HG03354 (cell line): ENCODE results near the gene GALC.
"Not testable (repeated sequence)": the region's sequence is repeated elsewhere in the genome, so short reads cannot be mapped to it uniquely, and the experiment has no call there.

ENCODE experiments used
- ATAC-seq: cut with Tn5 transposase; IDR thresholded peaks from one replicate; pipeline ENCODE4 v1.9.1; 2021; ENCODE audit warnings: mild to moderate bottlenecking; ENCODE audit not compliant: unreplicated experiment, poor library complexity, severe bottlenecking

GALC gene

DNA sequence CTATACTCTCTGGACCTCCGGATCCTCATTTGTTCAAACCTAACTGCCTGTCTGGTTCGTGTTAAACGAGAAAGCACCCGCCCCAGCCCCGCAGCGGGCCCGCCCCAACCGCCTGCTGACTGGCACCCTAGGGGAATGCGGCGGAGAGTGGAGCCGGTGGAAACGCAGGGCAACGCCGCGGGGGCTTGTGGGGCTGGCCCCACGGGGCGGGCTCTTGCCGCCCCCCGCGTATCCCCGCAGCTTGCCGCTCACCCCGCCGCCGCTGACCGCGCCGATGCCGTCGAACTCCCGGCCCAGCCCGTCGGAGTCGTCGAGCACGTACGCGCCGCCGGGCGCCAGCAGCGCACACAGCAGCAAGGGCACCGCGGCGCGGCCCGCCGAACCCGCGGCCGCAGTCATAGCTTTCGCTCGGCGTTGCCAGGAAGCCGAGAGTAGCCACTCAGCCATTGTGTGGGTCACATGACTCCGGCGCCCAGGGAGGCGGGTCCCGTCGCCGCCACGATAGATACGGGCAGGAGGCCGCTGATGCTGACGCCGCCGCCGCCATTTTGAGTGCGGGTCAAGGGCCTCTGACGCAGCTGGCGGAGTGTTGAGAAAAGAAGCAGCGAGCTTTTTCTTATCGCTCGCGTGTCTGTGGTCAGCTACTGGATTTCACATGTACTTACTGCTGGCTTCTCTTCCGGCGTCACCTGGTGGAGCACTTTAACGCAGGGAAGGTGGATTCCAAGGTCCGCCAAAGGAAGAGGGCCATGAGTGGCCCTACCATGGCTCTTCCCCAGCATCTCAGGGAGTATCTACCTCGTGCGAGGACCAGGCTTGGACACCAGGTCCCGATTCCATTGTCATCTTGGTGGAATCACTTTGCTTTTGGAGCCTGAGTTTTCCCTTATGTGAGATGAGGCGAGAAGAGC, at the start of gene GALC:
GALC (minus strand) TSS at position 465 of the 911 bp plus-strand sequence; CDS start at position 447, 18 bp downstream.
- peak; percentile 92 for ATAC-seq

DNA sequence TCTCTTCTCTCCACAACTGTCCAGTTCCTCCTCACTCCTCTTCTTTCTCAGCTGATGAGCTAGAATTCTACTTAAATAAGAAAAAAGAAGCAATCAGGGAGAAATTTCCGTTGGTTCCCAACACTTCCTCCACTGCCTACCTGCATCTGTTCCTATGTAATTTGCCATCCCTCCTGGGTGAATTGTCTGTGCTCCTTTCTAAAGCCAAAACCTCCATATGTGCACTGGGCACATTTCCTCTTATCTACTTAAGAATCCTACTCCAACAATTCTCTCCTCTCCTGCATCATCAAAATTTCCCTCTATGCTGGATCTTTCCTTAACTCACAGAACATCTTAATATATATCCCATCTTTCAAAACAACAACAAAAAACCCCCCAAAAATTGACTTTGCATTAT, 47.2 kb upstream of the GALC start:
- ATAC-seq, result no peak

DNA sequence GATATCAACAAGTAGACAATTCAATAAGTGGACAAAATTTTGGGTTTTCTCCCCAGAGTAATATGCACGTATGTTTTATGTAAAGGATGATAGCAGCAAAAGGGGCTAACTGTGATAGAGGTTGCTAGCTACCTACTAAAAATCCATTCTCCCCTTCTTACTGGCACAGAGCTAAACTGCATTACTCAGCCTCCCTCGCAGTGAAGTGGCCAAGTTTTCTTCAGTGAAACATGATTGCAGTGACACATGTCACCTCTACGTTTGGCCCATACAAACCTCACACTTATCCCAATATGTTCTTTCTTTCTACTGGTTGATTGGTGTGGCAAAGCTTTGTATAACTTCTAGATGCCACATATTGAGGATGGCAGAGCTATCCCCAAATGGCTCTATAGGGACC, 46.2 kb upstream of the GALC start:
- no peak for ATAC-seq

DNA sequence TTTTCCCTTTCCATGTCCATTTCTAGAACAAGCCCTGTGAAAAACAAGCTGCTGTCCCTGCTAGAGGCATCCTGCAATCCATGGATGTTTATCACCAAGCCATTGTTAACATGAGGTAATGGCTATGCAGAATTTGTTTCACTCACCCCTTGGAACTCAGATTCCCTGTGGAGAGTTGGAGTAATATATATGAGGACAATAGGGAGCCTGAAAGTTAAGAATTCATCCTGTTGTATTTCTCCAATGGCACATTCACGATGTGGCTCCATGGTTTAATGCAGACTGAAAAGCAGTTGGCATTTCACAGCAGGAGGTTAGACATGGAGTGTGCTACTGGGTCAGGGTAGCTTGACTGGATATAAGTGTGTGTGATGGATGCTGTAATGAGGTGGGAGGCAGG, 44.3 kb upstream of the GALC start:
- no peak for ATAC-seq

DNA sequence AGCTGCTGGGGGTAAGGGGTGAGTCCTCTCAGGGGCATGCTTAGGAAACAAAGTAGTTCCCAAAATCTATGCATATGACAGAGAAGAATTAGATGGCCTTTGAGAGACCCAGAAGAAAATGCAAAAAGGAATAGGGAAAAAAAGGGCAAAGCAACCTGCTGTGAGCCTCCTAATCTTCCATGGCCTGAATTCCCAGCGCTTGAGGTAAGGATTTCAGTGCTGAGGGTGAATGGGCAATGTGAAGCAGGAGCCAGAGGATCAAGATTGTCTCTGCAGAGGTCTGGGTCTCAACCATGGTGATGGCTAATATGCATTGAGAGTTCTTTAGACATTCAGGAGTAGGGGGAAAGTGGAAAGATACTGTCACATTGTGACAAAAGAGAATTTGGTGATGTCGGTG, 43.4 kb upstream of the GALC start:
- ATAC-seq, result no peak

DNA sequence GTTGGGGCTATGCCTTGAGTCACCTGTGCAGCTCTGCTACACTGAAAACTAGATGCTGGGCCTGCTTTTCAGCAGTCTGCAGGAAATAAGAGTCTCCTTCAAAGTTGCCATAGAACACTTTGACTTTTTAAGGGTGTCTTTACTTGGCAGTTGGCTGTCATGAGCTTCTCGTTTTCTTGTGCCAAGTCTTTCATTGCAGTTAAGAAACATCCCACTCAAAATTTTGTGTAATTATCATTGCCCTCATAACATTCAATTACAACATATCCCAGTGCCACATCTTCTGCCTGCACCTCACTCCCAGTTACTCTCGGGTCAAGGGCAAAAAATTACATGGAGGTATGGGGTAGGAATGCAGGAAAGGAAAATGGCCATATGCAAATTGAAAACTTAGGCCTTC, 41.1 kb upstream of the GALC start:
- no peak for ATAC-seq

DNA sequence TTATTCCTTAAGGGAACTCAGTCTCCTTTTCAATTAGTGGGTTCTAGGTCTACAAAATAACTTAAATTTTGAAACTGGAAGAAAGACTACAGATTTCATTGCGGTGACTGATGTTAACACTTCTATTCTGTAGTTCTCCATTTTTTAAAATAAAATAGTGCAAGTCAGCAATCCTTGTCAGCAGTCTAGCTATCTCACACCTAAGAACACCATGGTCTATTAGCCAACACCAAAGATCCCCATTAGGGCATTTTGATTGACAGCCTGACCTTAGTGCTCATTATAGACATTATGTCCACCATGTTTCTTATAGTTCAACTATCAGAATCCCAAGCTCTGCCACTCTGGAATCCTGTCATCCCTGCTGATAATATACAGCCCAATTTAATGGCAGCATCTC, 39.4 kb upstream of the GALC start:
- no peak for ATAC-seq

DNA sequence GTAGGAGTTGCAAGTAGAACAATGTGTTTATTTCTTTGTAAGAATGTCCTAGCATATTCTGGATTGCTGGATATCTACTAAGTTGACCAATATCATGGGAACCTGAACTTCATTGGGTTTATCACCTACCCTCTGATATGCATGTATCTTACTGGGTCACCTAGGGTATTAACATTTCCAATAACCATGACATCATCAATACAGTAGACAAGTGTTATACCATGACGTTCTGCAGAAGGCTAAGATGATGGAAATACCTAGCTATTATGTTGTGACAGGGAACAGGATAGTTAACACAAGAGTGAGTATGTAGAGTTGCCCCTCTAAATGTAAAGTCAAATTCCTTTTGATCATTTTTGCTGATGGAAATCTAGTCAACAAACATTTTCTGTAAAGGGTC, 37.9 kb upstream of the GALC start:
- no peak for ATAC-seq

DNA sequence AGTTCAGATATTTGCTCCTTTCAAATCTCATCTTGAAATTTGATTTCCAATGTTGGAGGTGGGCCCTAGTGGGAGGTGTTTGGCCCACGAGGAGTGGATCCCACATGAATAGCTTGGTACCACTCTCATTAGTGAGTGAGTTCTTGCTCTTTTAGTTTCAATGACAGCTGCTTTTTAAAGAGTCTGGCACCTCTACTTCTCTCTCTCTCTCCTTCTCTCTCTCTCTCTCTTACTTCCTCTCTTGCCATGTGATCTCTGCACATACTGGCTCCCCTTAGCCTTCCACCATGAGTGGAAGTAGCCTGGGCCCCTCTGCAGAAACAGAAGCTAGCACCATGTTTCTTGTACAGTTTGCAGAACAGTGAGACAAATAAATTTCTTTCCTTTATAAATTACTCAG, 37.1 kb upstream of the GALC start:
- no peak for ATAC-seq

DNA sequence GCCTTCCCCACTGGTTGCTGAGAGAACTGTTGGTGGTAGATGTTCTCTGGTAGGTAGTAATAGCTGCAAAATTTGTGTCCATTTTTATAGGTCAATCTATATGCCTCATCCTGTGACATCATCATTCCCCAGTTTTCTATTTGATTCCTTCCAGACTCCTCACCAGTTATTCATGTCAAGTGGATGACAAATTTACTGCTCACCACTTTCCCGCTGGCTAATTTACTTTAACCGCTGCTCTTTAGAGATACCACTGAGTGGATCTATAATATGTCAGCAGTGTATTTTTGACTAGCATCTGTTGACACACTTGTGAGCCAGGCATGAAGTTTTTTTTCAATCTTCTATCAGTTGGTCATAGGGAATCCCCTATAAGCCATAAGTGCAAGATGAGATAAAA, 36.5 kb upstream of the GALC start:
- ATAC-seq, result no peak

DNA sequence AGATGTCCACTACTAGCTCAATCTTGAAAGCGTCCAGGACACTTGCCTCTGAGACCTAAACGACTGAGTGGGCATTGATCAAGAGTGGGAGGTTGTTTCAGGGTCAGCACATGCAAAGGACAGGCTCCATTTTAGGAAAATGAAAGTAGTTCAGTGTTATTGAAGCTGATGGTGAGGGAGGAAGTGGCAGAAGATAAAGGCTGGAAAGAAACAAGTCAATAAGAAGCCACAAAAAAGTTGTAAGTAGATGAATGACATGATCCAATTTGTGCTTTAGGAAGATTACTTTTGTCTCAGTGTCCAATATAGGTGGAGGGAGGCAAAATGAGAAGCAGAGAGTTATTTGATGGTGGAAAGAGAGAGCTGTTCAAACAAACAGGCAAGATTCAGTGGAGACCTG, 33.9 kb upstream of the GALC start:
- peak; percentile 49 for ATAC-seq

DNA sequence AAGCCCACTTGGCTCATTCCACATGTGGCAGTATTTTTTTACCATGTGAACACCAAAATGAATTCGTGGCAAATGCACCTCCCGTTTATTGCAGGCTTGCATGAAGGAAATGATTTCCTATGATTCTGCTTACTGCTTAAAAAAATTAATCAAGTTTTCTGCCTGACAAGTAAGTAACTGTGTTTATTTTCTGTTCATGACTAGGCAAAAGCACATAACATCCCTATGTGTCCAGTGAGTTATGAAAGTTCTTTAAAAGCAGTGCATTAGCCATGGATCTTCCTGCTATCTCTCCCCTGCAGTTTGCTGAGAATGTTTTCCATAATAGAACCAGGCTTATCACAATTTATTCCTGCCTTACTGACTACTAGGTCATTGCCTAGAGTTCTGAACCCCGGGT, 32.3 kb upstream of the GALC start:
- no peak for ATAC-seq

DNA sequence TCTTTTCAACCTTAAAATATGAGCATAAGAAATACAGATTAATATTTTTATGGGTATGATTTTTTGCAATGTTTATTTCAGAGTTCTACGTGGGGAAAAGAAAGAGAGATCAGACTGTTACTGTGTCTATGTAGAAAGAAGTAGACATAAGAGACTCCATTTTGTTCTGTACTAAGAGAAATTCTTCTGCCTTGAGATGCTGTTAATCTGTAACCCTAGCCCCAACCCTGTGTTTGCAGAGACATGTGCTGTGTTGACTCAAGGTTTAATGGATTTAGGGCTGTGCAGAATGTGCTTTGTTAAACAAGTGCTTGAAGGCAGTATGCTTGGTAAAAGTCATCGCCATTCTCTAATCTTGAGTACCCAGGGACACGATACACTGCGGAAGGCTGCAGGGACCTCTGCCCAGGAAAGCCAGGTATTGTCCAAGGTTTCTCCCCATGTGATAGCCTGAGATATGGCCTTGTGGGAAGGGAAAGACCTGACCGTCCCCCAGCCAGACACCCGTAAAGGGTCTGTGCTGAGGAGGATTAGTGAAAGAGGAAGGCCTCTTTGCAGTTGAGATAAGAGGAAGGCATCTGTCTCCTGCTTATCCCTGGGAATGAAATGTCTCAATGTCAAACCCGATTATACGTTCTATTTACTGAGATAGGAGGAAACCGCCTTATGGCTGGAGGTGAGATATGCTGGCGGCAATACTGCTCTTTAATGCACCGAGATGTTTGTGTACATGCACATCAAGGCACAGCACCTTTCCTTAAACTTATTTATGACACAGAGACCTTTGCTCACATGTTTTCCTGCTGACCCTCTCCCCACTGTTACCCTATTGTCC, 31.5 kb upstream of the GALC start:
- not testable (repeated sequence) for ATAC-seq

DNA sequence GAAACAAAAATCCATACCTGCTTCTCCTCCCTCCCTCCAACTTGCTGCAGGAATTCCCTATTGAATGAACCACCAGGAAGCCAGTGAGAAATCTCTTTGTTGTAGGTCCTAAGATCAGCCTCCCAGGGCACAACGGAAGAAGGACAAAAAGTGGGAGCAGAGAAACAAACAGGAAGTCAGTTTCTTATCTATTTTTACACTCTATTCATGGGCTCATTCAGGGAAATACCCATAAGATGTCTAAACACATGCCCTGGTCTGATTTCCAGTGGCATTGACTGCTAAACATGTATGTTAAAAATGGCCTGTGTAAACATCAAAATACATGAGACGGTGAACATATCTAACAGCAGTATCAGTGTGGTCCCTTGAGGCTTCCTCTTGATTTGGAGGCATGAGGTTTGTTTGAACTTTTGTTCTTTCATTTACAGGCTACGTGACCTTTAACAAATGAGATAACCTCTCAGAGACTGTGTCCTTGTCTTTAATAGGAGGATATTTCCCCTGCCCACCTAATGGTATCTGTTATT, 30.7 kb upstream of the GALC start:
- no peak for ATAC-seq

DNA sequence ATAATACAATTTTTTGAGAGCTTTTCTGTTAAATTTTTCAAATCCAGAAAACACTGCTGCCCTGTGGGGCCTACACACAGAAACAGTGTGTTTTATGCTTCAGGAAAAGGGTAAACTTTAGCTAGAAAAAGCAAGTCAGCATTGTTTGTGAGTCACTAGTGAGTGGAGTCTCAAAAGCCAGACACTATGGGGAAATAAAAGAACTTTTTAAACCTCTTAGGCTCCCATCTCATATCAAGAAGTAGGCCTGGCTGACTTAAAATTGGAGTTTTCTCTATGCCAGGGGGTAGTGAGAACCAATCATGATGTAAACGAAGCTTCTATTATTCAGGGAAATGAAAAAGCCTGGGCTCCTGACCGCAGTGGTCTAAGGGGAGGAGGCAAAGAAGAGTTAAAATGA, 24.6 kb upstream of the GALC start:
- no peak for ATAC-seq

DNA sequence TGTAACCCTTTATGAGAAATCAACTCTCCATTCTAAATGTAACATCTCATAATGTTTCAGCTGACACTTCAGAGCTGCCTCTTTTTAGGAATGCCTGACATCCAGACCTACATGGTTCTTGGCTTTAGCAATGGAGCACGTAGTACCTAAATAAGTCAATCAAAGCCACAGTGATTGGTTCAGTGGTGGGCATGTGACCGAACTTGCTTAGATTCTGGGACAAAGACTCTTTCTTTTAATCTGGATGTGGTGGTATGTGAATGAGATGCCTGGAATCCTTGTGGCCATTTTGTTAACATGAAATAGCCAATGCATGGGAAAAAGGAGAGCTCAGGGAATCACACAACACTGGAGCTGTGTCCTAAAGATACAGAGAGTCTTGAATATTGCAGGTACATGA, 23.8 kb upstream of the GALC start:
- no peak for ATAC-seq

DNA sequence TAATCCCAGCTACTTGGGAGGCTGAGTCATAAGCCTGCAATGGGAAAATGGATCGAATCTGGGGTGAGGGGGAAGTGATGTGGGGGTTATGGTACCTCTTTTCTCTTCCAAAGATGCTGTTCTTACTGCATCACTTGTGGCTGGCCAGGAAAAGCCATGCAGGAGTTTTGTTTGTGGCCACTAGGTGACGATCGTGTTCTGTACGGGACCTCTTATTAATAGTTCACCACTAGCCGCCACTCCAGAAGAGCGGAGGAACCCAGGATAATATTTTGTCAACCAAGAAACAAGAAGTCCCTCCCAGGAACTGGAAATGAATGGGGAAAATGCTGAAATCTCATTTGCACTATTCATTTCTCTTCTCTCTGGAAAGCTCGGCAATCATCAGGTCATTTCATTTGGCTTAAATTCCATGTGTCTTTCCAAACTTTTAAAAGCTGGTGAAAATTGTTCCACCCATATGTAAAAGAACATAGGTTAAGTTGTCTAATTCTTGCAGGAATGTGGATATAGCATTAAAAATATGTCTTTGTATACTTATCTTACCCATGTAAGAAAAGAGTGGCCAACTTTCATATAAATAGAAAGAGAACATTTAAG, 20.9 kb upstream of the GALC start:
- ATAC-seq, result peak; percentile 99

DNA sequence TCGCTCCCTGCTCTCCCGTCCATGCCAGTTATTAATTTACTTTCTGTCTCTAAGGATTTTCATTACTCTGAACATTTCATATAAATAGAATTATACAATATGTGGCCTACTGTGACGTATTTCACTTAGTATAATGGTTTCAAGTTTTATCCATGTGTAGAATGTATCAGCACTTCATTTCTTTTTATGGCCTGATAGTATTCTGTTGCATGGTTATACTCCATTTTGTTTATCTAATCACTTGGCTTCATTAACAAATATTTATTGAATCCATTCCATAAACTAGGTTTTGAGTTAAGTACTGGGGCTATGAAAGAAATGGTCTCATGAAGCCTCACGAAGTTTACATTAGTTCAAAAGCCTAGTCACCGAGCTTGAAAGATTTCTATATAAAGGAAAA, 19.5 kb upstream of the GALC start:
- ATAC-seq, result no peak

DNA sequence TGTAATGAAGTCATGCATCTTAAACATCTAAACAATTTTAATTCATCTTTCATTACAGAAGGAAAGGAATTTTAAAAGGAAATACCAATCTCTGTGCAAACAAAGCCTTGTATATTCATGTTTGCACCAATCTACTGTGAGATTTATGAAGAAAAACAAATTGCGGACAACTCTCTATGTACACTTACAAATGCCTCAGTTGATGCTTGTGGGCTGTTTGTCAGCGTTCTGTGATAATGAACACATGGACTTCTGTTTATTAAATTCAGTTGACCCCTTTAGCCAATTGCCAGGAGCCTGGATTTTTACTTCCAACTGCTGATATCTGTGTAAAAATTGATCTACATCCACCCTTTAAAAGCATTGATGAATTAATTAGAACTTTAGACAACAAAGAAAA, 17.3 kb upstream of the GALC start:
- no peak for ATAC-seq

DNA sequence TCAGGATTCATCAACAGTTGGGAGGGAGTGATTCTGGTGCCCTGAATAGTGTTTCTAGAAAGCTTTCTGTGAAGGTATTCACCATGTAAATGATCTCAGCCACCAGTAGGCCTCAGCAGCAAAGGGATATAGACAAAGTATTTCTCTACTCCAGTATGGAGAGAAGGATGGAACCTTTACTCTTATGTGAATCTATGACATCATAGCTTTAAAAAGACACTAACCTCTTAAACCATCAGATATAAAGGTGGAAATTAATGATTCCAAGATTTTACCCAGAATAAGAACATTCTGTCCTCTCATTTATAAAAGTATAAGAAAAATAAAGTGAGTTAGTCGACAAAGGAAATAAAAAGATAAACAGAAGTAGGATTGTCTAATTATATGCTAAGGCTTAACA, 16.5 kb upstream of the GALC start:
- ATAC-seq, result no peak
